HG03039 (cell line): Measurements from ENCODE around the gene NKTR.
"Not testable (repeated sequence)": the region's sequence is repeated elsewhere in the genome, so short reads cannot be mapped to it uniquely, and the experiment has no call there.

Experiments
- ATAC-seq: cut with Tn5 transposase; IDR thresholded peaks from one replicate; pipeline ENCODE4 v1.9.1; 2021; ENCODE audit warnings: mild to moderate bottlenecking, moderate library complexity; ENCODE audit not compliant: unreplicated experiment

Gene NKTR

DNA sequence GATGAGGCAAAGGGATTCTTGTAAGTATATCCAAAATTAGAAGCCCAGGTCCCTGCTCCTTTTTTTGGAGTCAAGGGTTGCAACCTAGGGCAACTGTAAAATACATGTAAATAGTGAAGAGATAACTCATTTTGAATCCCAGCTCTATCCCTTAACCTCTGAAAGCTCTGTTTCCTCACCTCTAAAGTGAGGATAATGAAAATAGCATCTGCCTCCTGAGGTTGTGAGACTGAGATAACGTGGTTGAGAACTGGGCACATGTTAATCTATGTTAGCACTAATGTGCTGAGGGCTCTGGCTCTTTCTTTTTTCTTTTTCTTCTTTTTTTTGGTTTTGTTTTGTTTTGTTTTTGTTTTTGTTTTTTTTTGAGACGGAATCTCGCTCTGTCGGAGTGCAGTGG is 4.8 kb upstream of the NKTR start:
- no peak for ATAC-seq

DNA sequence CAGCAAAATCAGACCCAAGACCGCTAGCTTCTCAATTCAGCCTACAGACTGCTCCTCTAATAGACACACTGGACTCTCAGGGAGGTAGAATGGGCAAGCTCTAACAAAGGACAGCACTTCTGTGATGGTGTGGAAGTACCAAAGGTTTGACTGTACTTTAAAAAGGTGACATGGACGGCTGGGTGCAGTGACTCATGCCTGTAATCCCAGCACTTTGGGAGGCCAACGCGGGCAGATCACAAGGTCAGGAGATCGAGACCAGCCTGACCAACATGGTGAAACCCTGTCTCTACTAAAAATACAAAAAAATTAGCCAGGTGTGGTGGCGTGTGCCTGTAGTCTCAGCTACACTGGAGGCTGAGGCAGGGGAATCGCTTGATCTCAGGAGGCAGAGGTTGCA is 3.4 kb upstream of the NKTR start:
- ATAC-seq, result not testable (repeated sequence)

DNA sequence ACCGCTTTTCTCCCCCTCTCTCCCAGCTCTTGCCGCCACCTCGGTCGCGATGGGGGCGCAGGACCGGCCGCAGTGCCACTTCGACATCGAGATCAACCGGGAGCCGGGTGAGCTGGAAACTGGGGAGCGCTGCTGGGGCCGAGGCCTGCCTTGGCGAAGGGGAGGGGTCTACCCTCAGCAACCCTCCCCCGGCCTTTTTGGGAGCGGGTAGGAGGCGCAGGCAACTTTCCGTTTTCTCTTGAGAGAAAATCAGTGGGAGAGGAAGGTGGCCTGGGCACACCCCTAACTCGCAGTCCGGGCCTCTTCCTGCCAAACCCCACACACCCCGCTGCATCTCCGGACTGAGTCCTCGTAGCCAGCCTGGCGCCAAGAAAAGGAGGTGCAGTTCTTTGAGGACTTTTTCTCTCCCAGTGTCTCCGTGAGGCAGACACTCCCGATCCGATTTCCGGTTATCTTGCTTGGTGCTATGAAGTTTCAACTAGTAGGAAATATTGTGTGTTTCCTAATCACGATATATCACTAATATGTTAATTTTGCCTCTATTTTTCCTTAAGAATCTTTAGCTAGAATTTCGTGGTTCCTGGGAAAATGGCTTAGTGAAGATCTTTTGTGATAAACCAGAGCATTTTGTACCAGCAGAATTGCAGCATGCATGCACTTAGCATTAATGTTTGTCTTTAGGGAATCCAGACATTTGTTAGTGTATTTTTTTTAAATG is 631 bp downstream of the NKTR start:
- ATAC-seq, result peak; percentile 22

DNA sequence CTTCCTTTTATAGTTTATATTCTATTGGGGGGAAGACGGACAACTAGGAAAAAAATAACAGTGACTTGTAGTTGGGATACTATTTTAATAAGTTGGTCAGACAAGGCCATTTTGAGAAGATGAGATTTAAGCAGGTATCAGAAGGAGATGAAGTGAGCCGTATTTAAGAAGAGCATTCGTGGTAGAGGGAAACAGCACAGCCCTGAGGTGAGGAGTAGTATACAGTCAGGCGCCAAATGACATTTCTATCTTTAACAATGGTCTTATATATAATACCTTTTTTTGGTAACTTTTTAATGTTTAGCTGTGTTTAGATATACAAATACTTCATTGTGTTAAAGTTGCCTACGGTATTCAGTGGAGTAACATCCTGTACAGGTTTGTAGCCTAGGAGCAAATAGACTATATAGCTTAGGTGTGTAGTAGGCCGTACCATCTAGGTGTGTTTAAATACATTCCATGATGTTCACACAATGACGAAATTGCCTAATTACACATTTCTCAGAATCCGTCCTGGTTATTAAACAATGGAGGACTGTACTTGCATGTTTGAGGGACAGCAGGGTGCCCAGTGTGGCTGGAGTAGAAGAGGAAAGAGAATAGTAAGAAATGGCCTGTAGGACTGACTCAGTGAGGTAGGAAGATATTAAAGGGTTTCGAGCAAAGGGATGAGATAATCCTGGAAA is 1.6 kb downstream of the NKTR start:
- ATAC-seq, result no peak

DNA sequence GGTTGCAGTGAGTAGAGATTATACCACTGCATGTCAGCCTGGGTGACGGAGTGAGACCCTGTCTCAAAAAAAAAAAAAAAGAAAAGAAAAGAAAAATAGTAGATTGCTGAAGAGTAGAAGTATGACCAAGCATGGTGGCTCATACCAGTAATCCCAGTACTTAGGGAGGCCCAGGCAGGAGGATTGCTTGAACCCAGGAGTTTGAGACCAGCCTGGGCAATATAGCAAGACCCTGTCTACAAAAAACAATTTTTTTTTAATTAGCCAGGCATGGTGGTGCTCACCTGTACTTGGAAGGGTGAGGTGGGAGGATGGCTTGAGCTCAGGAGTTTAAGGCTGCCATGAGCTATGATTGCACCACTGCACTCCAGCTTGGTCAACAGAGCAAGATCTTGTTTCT is 2.5 kb downstream of the NKTR start:
- ATAC-seq, result no peak

DNA sequence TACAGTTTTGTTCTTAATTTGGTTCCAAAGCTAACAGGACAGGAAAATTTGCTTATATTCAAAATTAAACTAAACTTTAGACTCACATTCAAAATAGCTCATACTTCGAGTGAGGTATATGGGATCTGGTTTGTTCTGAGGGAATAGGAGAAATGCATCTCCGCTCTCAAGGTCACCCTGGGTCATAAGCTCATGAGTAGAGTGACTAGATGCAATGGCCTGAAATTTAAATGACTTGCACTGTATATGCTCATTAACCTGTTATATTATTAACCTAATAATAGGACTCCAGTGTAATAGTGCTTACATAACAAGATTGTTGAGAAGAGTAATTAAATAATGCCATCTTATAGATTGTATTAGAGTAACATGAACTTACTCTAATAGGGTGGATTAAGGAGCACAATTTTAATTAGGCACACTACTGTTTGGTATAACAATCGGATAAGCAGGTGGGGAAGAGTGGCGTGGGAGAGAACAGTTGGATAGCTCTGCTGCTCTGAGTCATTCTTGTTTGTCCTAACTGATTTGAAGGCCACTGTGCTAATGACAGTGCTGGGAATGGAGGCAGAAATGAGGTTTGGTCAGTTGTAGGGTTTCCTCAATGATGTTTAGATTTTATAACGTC is 5.2 kb downstream of the NKTR start:
- no peak for ATAC-seq

DNA sequence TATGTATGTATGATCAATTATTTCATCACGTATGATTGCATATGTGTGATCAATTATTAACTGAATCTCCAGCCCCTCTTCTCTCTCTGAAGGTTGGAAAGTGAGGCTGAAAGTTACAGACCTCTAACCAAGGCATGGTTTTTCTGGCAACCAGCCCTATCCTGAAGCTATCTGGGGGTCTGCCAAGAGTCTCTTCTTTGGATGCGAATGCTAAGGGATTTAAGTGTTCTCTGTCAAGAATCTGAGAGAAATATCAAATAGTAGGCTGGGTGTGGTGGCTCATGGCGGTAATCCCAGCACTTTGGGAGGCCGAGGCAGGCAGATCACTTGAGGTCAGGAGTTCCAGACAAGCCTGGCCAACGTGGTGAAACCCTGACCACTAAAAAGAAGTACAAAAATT is 8.1 kb downstream of the NKTR start:
- ATAC-seq, result no peak

DNA sequence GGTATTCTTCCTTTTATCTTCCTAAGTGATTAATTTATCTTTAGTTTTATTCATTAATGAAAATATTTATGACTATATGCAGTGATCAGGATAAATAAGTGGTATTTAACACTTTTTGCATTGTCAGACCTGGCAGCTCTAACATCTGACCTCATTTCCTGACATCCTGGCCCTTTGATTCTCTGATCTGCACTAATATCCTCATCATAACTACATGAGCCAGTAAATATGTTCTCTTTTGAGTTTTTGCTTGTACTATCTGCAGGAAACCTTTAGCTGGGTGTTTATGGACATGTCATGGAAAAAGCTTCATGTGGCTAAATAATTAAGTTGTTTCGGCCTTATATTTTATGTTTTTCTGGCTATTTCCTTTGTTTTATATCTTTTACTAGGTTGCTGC is 10.5 kb downstream of the NKTR start:
- no peak for ATAC-seq

DNA sequence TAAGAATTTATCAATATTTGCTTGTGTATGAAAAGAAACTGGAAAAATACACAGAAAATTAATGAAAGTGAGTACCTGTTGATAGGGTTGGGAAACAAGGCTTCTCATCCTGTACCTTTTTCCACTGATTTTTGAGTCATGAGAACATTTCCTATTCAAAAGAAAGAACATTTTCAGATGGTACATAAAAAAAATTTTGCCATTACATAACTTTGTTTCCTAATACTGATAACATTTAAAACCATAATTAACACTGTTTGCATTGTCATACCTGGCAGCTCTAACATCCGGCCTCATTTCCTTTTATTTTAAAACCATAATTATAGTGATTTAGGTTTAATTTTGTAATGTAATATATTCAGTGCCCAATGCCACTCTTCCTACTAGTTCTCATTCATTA is 11.7 kb downstream of the NKTR start:
- ATAC-seq, result no peak

DNA sequence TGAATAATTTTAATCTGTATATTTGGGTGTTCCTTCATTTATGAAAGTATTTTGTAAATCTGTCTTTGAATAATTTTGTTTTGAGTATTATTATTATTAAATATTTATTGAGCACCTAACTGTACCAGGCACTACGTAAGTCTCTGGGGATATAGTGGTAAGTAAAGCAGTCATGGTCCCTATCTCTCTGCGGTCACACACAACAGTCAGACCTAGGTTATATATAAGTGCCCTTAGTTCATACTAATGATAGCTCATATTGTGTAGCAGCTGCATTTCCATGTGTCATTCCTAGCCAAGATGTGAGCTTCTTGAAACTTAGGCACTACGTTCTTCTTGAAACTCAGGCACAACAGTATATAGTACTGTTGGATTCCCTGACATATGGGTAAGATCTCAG is 12.4 kb downstream of the NKTR start:
- no peak for ATAC-seq

DNA sequence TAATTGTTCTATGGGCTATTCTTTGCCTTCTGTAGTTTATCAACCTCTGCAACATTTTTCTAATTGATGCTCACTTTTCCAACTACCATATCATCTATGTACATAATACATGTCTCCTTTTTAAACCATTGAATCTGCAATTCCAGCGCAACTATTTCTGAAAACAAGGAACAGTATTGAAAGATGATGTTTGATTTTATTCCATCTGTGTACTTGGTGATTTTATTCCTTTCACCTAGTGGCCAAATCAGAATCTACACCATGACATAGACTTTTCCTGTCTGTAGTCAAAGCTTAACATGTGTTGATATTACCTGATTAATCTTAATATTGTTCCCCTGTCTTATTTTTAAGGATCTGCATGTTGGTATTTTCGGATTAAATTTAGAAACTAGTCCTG is 13.0 kb downstream of the NKTR start:
- no peak for ATAC-seq

DNA sequence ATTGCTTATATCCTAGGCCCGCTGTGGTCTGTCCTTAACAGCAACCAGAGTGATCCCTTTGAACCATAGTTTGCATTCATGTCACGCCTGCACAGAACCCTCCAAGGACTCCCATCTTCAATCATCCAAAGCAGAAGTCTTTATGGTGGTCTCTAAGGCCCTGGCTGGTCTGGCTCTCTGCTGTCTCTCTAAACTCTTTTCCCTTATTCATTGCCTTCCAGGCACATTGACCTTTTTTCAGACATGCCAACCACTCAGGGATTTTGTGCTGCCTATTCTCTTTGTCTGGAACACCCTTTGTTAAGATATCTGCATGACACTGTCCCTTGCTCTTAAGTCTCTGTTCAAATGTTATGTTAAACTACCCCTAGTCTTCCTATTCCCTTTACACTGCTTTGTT is 31.1 kb downstream of the NKTR start:
- no peak for ATAC-seq

DNA sequence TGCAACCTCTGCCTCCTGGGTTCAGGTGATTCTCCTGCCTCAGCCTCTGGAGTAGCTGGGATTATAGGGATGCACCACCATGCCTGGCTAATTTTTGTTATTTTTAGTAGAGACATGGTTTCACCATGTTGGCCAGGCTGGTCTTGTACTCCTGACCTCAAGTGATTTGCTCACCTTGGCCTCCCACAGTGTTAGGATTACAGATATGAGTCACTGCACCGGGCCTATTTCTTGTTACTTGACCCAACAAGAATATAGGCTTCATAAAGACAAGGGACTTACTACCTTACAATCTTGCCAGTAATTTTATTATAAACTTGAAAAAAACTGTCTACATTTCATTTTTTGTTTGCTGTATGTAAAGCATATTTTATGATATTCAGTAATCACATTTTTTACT is 31.7 kb downstream of the NKTR start:
- ATAC-seq, result no peak

DNA sequence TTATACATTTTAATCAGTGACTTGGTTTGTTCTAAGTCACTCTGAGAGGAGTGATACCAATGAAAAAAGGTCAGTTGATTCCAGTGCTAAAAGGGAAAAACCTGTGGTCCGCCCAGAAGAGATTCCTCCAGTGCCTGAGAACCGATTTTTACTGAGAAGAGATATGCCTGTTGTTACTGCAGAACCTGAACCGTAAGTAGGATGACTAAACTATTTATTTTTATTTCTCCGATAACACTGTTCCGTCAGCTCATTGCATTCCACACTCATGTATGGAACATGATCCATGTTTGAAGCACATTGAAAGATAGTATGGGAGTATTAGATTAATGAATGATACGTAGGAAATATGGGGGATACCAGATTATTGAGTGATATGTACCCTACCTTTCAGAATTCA is 33.1 kb downstream of the NKTR start:
- no peak for ATAC-seq

DNA sequence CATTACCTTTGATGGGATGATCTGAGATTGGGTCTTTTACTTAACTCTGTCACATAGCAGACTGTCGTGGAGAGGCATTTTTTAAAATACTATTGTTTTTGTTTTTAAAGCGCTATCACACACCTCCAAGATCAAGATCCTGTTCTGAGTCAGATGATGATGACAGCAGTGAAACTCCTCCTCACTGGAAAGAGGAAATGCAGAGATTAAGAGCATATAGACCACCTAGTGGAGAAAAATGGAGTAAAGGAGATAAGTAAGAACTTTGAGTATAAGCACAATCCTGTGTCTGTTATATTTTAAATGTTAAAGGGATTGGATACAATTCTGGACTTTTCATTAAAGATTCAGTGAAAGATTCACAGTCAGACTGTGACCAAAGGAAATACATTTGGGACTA is 34.6 kb downstream of the NKTR start:
- ATAC-seq, result no peak

DNA sequence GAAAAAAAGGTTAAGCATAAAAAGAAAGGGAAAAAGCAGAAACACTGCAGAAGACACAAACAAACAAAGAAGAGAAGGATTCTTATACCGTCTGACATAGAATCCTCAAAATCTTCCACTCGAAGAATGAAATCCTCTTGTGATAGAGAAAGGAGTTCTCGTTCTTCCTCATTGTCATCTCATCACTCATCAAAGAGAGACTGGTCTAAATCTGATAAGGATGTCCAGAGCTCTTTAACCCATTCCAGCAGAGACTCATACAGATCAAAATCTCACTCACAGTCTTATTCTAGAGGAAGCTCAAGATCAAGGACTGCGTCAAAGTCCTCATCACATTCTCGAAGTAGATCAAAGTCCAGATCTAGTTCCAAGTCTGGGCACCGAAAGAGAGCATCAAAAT is 36.5 kb downstream of the NKTR start:
- no peak for ATAC-seq

DNA sequence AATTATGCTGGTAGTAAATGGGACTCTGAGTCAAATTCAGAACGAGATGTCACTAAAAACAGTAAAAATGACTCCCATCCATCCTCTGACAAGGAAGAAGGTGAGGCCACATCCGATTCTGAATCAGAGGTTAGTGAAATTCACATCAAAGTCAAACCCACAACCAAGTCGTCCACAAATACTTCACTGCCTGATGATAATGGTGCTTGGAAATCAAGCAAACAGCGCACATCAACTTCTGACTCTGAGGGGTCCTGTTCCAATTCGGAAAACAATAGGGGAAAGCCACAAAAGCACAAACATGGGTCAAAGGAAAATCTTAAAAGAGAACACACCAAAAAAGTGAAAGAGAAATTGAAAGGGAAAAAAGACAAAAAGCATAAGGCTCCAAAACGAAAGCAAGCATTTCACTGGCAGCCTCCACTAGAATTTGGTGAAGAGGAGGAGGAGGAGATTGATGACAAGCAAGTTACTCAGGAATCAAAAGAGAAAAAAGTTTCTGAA is 37.9 kb downstream of the NKTR start:
- ATAC-seq, result no peak

DNA sequence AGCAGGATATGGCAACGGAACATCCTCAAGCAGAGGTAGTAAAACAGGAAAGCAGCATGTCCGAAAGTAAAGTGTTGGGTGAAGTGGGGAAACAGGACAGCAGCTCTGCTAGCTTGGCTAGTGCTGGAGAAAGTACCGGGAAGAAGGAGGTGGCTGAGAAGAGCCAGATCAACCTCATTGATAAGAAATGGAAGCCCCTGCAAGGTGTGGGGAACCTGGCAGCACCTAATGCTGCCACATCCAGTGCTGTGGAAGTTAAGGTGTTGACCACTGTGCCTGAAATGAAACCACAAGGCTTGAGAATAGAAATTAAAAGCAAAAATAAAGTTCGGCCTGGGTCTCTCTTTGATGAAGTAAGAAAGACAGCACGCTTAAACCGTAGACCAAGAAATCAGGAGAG is 38.7 kb downstream of the NKTR start:
- ATAC-seq, result no peak

DNA sequence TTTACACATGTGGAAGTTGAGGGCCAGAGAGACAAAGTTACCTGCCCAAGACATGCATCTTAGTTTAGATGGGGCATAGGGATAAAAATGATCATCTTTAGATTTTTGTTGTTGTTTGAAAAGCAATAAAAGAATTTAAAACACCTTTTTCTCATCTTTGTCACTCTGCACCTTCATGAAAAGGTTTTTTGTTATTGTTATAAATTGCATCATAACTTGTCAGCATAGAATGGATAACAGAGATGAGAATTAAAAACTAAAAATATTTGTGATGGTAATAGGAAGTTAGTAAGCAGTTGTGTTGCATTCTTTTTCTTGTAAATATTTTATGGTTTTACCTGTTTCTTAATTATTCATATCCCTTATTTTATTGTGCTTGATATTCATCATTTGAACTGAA is 39.6 kb downstream of the NKTR start:
- no peak for ATAC-seq

DNA sequence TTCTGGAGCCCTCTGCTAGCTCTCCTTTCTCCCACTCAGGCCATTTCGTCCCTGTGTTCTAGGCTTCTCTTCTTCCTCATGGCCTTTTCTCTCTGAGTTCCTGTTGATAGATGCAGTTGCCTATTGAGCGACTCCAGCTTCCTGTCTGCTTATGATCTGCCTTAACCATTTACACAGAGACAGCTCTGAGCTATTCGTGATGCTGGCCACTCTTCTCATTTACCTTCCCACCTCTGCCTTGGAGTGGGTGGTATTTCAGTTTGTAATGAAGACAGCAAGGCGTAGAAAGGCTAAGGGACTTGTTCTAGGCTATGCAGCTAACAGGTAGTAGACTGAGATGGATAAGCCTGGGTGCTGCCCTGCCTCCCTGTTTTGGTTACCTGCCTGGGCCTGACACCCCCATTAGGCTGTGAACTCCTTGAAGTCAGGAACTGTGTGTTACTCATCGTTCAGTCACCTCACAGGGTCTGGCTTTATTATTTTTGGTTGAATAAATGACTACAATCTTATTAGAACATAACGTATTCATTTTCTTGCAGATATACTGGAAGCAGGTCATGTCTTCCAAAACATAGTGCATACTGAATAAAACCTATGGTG is 40.4 kb downstream of the NKTR start:
- no peak for ATAC-seq

DNA sequence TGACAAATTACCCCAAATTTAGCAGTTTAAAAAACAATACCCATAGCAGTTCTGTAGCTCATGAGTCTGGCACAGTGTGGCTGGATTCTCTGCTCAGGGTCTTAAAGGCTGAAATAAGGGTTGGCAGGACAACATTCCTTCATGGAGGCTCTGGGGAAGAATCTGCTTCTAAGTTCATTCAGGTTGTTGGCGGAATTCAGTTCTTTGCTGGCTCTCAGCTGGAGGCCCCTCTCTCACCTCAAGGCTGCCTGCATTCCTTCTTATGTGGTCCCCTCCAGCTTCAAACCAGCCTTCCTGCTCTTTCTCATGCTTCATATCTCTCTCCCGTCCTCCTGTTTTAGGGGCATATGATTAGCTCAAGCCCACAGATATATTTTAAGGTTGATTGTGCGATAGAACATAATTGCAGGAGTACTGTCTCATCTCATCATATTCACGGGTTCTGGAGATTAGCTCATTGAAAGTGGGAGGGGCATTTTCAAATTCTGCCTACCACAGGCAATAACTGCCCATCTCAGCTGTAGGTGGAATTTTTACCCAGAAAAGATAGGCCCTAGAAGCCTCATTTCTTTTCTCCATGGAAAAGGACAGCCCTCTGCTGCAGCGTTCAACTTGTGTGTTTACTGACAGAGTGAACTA is 47.5 kb downstream of the NKTR start:
- no peak for ATAC-seq
